Endothelial cell (in vitro differentiated cells): ENCODE measurements around the gene RHOU. TPM values are rescaled to one million over a fixed set of nuclear protein-coding genes. Genes with fewer than 3 reads are reported as not detected.

Experiments used
- DNase-seq: peaks from one replicate; pipeline ENCODE4 v3.0.0; 2021; ENCODE audit warnings: low spot score
- H3K27ac Mint-ChIP-seq: one replicate; pipeline ENCODE4 v1.8.0; 2021; ENCODE audit warnings: mixed read lengths, inconsistent platforms; ENCODE audit not compliant: unreplicated experiment
- H3K27me3 Mint-ChIP-seq: one replicate; pipeline ENCODE4 v1.8.0; 2021; ENCODE audit warnings: mild to moderate bottlenecking, moderate library complexity, mixed read lengths, inconsistent platforms; ENCODE audit not compliant: unreplicated experiment
- H3K36me3 Mint-ChIP-seq: one replicate; pipeline ENCODE4 v1.8.0; 2021; ENCODE audit warnings: mild to moderate bottlenecking, low read depth, mixed read lengths, inconsistent platforms; ENCODE audit not compliant: unreplicated experiment
- H3K4me1 Mint-ChIP-seq: one replicate; pipeline ENCODE4 v1.8.0; 2021; ENCODE audit warnings: mild to moderate bottlenecking, mixed read lengths, inconsistent platforms; ENCODE audit not compliant: unreplicated experiment
- H3K4me3 Mint-ChIP-seq: one replicate; pipeline ENCODE4 v1.8.0; 2021; ENCODE audit warnings: mild to moderate bottlenecking, mixed read lengths, inconsistent platforms; ENCODE audit not compliant: unreplicated experiment
- H3K9me3 Mint-ChIP-seq: one replicate; pipeline ENCODE4 v1.8.0; 2021; ENCODE audit warnings: mixed read lengths, inconsistent platforms; ENCODE audit not compliant: unreplicated experiment
- total RNA-seq: library from RNA; stranded (reverse); fragmentation: NEBNext Ultra II Directional; extraction: Animal tissue kit (Norgen Biotek cat#: 25700); gene quantifications from one replicate; pipeline ENCODE4 v1.2.1, GENCODE V29; 2021; ENCODE audit not compliant: unreplicated experiment
- TF ChIP-seq, protein P1 (sequence below): fragments of 200-600 bp; sonication (generic); IDR thresholded peaks from one replicate; pipeline ENCODE4 v1.5.0; 2021; ENCODE audit warnings: antibody characterized with exemption; ENCODE audit not compliant: unreplicated experiment

RHOU gene
- total RNA-seq, 1 donor from 2014 or later: 10.2 TPM

DNA sequence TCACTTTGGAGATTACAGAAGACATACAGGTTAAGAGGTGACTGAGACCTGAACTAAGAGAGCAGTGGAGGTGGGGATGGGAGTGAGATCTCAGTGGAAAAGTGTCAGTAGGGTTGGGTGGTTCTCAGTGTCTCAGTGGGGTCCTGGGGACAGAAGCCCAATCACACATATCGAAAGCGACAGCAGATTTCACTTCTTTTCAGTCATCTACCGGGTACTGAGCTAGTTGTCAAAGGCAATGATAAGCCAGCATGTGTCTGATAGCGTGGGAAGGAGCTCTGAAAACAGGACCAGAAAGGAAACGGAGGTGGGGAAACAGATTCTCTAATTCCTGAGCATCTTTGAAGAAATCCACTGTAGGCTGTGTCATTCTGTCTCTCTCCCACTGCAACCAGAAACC is 59.5 kb downstream of the RHOU start:
- TF ChIP-seq, protein P1, sequence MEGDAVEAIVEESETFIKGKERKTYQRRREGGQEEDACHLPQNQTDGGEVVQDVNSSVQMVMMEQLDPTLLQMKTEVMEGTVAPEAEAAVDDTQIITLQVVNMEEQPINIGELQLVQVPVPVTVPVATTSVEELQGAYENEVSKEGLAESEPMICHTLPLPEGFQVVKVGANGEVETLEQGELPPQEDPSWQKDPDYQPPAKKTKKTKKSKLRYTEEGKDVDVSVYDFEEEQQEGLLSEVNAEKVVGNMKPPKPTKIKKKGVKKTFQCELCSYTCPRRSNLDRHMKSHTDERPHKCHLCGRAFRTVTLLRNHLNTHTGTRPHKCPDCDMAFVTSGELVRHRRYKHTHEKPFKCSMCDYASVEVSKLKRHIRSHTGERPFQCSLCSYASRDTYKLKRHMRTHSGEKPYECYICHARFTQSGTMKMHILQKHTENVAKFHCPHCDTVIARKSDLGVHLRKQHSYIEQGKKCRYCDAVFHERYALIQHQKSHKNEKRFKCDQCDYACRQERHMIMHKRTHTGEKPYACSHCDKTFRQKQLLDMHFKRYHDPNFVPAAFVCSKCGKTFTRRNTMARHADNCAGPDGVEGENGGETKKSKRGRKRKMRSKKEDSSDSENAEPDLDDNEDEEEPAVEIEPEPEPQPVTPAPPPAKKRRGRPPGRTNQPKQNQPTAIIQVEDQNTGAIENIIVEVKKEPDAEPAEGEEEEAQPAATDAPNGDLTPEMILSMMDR: no peak
- no peaks in the 10 kb centered on the region for H3K9me3 Mint-ChIP-seq
- no peak overlapping the region for H3K4me3 Mint-ChIP-seq
- peaks cover 3% of the 10 kb centered on the region for H3K4me1 Mint-ChIP-seq
- no peak overlapping the region for H3K27ac Mint-ChIP-seq
- DNase-seq: no peak
- H3K27me3 Mint-ChIP-seq: peaks cover 5% of the 10 kb centered on the region
- no peaks in the 10 kb centered on the region for H3K36me3 Mint-ChIP-seq

GRCh38 chr1:228795596-228795995 is 60.3 kb downstream of the RHOU start:
- Mint-ChIP-seq H3K36me3 (no peaks in the 10 kb centered on the region), H3K27ac (no peak overlapping the region), H3K27me3 (peaks cover 5% of the 10 kb centered on the region), H3K9me3 (no peaks in the 10 kb centered on the region), H3K4me1 (peaks cover 3% of the 10 kb centered on the region), H3K4me3 (no peak overlapping the region)
- no peak for DNase-seq
- TF ChIP-seq, protein P1: no peak

Other genes with a start within 250 kb of the RHOU start
- gene RNF187, start 248.1 kb upstream of the RHOU start, total RNA-seq: 153 TPM